NCI-H1436 treated with DMSO at 0.1 percent for 48 hours (cell line): ENCODE data around the gene PDHX.

Experiments used
- DNase-seq: peaks from one replicate; lab custom pipeline; 2025; lab: John Stamatoyannopoulos, UW

PDHX gene

GRCh38 chr11:34994854-34995253, 78.4 kb downstream of the PDHX start:
- no peak for DNase-seq

- DNase-seq = no peak
These were observed 80.5 kb downstream of the PDHX start for GRCh38 chr11:34996958-34997357.

GRCh38 chr11:34997952-34998528, 81.6 kb downstream of the PDHX start:
- DNase-seq = no peak

GRCh38 chr11:34999453-34999852, 83.0 kb downstream of the PDHX start:
- no peak for DNase-seq

- no peak for DNase-seq
These were observed 86.8 kb downstream of the PDHX start for GRCh38 chr11:35003186-35003585.

- no peak for DNase-seq
These were observed 87.2 kb downstream of the PDHX start for GRCh38 chr11:35003658-35004057.

- no peak for DNase-seq
These were observed 88.8 kb downstream of the PDHX start for GRCh38 chr11:35005141-35005780.

- no peak for DNase-seq
These were observed 90.1 kb downstream of the PDHX start for GRCh38 chr11:35006389-35007128.

- DNase-seq = no peak
These were observed 90.9 kb downstream of the PDHX start for GRCh38 chr11:35007277-35007676.

GRCh38 chr11:35009191-35009943, 92.9 kb downstream of the PDHX start:
- DNase-seq = no peak

GRCh38 chr11:35009944-35010342, 93.5 kb downstream of the PDHX start:
- no peak for DNase-seq

- no peak for DNase-seq
These were observed 94.2 kb downstream of the PDHX start for GRCh38 chr11:35010654-35011053.

GRCh38 chr11:35011389-35011788, 95.0 kb downstream of the PDHX start:
- no peak for DNase-seq

- no peak for DNase-seq
These were observed 95.5 kb downstream of the PDHX start for GRCh38 chr11:35011944-35012343.

GRCh38 chr11:35012467-35013191, 96.2 kb downstream of the PDHX start:
- no peak for DNase-seq

GRCh38 chr11:35013514-35014233, 97.3 kb downstream of the PDHX start:
- DNase-seq = no peak

GRCh38 chr11:35014346-35014745, 97.9 kb downstream of the PDHX start:
- no peak for DNase-seq

- DNase-seq = no peak
These were observed 99.4 kb downstream of the PDHX start for GRCh38 chr11:35015621-35016387.

GRCh38 chr11:35016916-35017315, 100.5 kb downstream of the PDHX start:
- no peak for DNase-seq

- no peak for DNase-seq
These were observed 101.3 kb downstream of the PDHX start for GRCh38 chr11:35017528-35018342.
